Subcutaneous adipose tissue (tissue), 4 donors: ENCODE data around the gene MC4R. TPM values are rescaled to one million over a fixed set of nuclear protein-coding genes. Genes with fewer than 3 reads are reported as not detected.

Experiments
- total RNA-seq, 4 donors: library from RNA; depleted of rRNA; stranded (reverse); fragments of >200 nt; gene quantifications; one replicate each; pipeline ENCODE4 v1.1.0, GENCODE V29; 2016
- TF ChIP-seq, protein P1 (sequence below): fragments of 450-650 bp; IDR thresholded peaks from one replicate; pipeline ENCODE4 v1.5.1; 2016; ENCODE audit warnings: low read depth, mild to moderate bottlenecking, control low read depth, antibody characterized with exemption, moderate library complexity

MC4R gene
- total RNA-seq, 4 donors from 2014 or later, result not detected

DNA sequence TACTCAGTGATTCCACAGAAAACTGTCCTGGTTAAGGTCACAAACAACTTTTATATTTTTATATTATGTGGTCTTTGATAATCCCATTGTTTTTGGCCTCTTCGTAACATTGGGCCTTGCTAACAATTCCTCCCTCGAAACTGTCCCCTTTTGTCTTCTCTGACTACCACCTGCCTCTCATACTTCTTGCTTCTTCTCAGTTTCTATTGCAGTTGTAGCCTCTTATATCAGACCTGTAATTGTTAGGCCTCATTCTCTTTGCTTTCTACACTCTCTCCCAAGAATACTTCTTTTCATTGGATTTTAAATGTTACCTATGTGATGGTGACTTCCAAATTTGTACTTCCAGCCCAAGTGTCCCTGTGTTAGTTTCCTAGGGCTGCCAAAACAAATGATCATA lies 44.7 kb downstream of the MC4R start:
- TF ChIP-seq, protein P1, sequence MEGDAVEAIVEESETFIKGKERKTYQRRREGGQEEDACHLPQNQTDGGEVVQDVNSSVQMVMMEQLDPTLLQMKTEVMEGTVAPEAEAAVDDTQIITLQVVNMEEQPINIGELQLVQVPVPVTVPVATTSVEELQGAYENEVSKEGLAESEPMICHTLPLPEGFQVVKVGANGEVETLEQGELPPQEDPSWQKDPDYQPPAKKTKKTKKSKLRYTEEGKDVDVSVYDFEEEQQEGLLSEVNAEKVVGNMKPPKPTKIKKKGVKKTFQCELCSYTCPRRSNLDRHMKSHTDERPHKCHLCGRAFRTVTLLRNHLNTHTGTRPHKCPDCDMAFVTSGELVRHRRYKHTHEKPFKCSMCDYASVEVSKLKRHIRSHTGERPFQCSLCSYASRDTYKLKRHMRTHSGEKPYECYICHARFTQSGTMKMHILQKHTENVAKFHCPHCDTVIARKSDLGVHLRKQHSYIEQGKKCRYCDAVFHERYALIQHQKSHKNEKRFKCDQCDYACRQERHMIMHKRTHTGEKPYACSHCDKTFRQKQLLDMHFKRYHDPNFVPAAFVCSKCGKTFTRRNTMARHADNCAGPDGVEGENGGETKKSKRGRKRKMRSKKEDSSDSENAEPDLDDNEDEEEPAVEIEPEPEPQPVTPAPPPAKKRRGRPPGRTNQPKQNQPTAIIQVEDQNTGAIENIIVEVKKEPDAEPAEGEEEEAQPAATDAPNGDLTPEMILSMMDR, result no peak

DNA sequence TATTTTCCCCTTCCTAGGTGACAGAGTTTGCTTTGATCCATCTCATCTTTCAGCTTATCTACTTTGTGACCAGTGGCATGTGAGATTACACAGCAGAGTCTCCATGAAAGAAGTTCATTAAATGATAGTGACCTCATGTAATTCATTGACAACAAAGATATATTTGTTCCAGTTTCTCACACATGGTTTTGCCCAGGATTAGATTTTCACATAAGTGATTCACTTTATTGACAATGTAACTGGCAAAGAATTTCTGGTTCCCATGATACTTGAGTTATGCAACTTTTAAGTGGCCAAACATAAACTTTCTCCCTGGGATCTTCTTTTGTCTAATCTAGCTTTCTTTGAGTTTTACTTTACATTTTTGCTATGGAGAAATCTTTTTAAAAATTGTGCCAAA lies 50.0 kb downstream of the MC4R start:
- TF ChIP-seq, protein P1, result no peak
